SIG-M5 treated with dmso at 0.1 percent for 504 hours (cell line): ENCODE measurements around the gene STAT6.

ENCODE experiments used
- DNase-seq: peaks from one replicate; lab custom pipeline; 2025; ENCODE audit not compliant: unreplicated experiment; lab: John Stamatoyannopoulos, UW

STAT6 gene

GRCh38 chr12:57103856-57104255 lies 7.3 kb downstream of the STAT6 start:
- no peak for DNase-seq

GRCh38 chr12:57101892-57102695 lies 9.1 kb downstream of the STAT6 start:
- peak; percentile 47 for DNase-seq

GRCh38 chr12:57099766-57100165 lies 11.4 kb downstream of the STAT6 start:
- no peak for DNase-seq

GRCh38 chr12:57099047-57099714 lies 12.0 kb downstream of the STAT6 start:
- DNase-seq = no peak

- no peak for DNase-seq
These were observed 12.6 kb downstream of the STAT6 start for GRCh38 chr12:57098546-57098945.

- no peak for DNase-seq
These were observed 13.7 kb downstream of the STAT6 start for GRCh38 chr12:57097554-57097835.

GRCh38 chr12:57096748-57097553 lies 14.2 kb downstream of the STAT6 start:
- no peak for DNase-seq

- DNase-seq = no peak
These were observed 15.0 kb downstream of the STAT6 start for GRCh38 chr12:57096099-57096572.

GRCh38 chr12:57095440-57095839 lies 15.7 kb downstream of the STAT6 start:
- no peak for DNase-seq

- no peak for DNase-seq
These were observed 16.7 kb downstream of the STAT6 start for GRCh38 chr12:57094208-57095160.

- peak; percentile 41 for DNase-seq
These were observed 17.6 kb downstream of the STAT6 start for GRCh38 chr12:57093415-57094207.

- no peak for DNase-seq
These were observed 18.2 kb downstream of the STAT6 start for GRCh38 chr12:57092876-57093414.

GRCh38 chr12:57092529-57092862 lies 18.7 kb downstream of the STAT6 start:
- no peak for DNase-seq

GRCh38 chr12:57091638-57092528 lies 19.3 kb downstream of the STAT6 start:
- DNase-seq = no peak

GRCh38 chr12:57090924-57091637 lies 20.1 kb downstream of the STAT6 start:
- no peak for DNase-seq

GRCh38 chr12:57090490-57090889 lies 20.7 kb downstream of the STAT6 start:
- DNase-seq = no peak

GRCh38 chr12:57089271-57090245 lies 21.6 kb downstream of the STAT6 start:
- peak; percentile 77 for DNase-seq
